H9 (cell line): Measurements from ENCODE around the gene DAAM2. TPM values are rescaled to one million over a fixed set of nuclear protein-coding genes. Genes with fewer than 3 reads are reported as not detected.

Source experiments
- DNase-seq: peaks from one replicate; pipeline ENCODE4 v3.0.0-alpha.2; 2017
- H2AFZ ChIP-seq: one replicate; pipeline ENCODE4 v1.6.1; 2013; ENCODE audit warnings: mild to moderate bottlenecking, low read length, control low read depth, moderate library complexity
- H2AK5ac ChIP-seq: 2 replicates; pipeline ENCODE4 v1.6.1; 2013; ENCODE audit warnings: low read length, control low read depth, mixed read lengths; ENCODE audit not compliant: insufficient read length
- H2BK120ac ChIP-seq: one replicate; pipeline ENCODE4 v1.6.1; 2013; ENCODE audit warnings: low read depth, mild to moderate bottlenecking, low read length, control low read depth, inconsistent platforms; ENCODE audit not compliant: poor library complexity, severe bottlenecking
- H2BK12ac ChIP-seq: 2 replicates; pipeline ENCODE4 v1.6.1; 2013; ENCODE audit warnings: low read length, control low read depth, mixed read lengths, low read depth; ENCODE audit not compliant: insufficient read length
- H2BK15ac ChIP-seq: 2 replicates; pipeline ENCODE4 v1.6.1; 2013; ENCODE audit warnings: low read depth, low read length, control low read depth
- H2BK20ac ChIP-seq: one replicate; pipeline ENCODE4 v1.6.1; 2013; ENCODE audit warnings: low read depth, mild to moderate bottlenecking, low read length, control low read depth, inconsistent platforms; ENCODE audit not compliant: poor library complexity, severe bottlenecking
- H2BK5ac ChIP-seq: 2 replicates; pipeline ENCODE4 v1.6.1; 2013; ENCODE audit warnings: low read length, control low read depth, mixed read lengths; ENCODE audit not compliant: insufficient read length
- H3K14ac ChIP-seq: 2 replicates; pipeline ENCODE4 v1.6.1; 2013; ENCODE audit warnings: low read length, control low read depth; ENCODE audit not compliant: insufficient read depth
- H3K18ac ChIP-seq: 2 replicates; pipeline ENCODE4 v1.6.1; 2013; ENCODE audit warnings: low read depth, mild to moderate bottlenecking, mixed read lengths, low read length, control low read depth; ENCODE audit not compliant: insufficient read length
- H3K23ac ChIP-seq: 2 replicates; pipeline ENCODE4 v1.6.1; 2013; ENCODE audit warnings: low read length, control low read depth, mixed read lengths, low read depth; ENCODE audit not compliant: insufficient read length
- H3K23me2 ChIP-seq: 2 replicates; pipeline ENCODE4 v1.6.1; 2013; ENCODE audit warnings: low read depth, mild to moderate bottlenecking, mixed read lengths, low read length, control low read depth; ENCODE audit not compliant: insufficient read length, poor library complexity, severe bottlenecking
- H3K27ac ChIP-seq: 2 replicates; pipeline ENCODE4 v1.5.1; 2013; ENCODE audit warnings: low read length, control low read depth, mixed read lengths, low read depth; ENCODE audit not compliant: insufficient read length
- H3K27me3 ChIP-seq: 2 replicates; pipeline ENCODE4 v1.6.1; 2013; ENCODE audit warnings: low read length, control low read depth, inconsistent platforms; ENCODE audit not compliant: insufficient read depth
- H3K4ac ChIP-seq: 2 replicates; pipeline ENCODE4 v1.6.1; 2013; ENCODE audit warnings: low read depth, mild to moderate bottlenecking, control low read depth, inconsistent platforms, low read length, moderate library complexity
- H3K4me1 ChIP-seq: 2 replicates; pipeline ENCODE4 v1.6.1; 2013; ENCODE audit warnings: low read length, control low read depth, inconsistent platforms; ENCODE audit not compliant: insufficient read depth
- H3K4me2 ChIP-seq: 2 replicates; pipeline ENCODE4 v1.6.1; 2013; ENCODE audit warnings: low read length, control low read depth, mixed read lengths; ENCODE audit not compliant: insufficient read length, insufficient read depth
- H3K56ac ChIP-seq: 2 replicates; pipeline ENCODE4 v1.6.1; 2013; ENCODE audit warnings: low read depth, mild to moderate bottlenecking, mixed read lengths, low read length, control low read depth; ENCODE audit not compliant: insufficient read length
- H3K79me1 ChIP-seq: 2 replicates; pipeline ENCODE4 v1.6.1; 2013; ENCODE audit warnings: low read depth, mild to moderate bottlenecking, moderate library complexity, low read length, control low read depth, inconsistent platforms; ENCODE audit not compliant: insufficient read depth, poor library complexity, severe bottlenecking
- H3K79me2 ChIP-seq: 2 replicates; pipeline ENCODE4 v1.6.1; 2013; ENCODE audit warnings: low read length, control low read depth, inconsistent platforms; ENCODE audit not compliant: insufficient read depth
- H3K9ac ChIP-seq: 2 replicates; pipeline ENCODE4 v1.6.1; 2013; ENCODE audit warnings: low read length, control low read depth, mixed read lengths; ENCODE audit not compliant: insufficient read length; ENCODE audit errors: extremely low read depth
- H3K9me3 ChIP-seq: one replicate; pipeline ENCODE4 v1.6.1; 2013; ENCODE audit warnings: low read depth, low read length, inconsistent platforms; ENCODE audit not compliant: control insufficient read depth
- H3T11ph ChIP-seq: one replicate; pipeline ENCODE4 v1.6.1; 2013; ENCODE audit warnings: mild to moderate bottlenecking, low read length, control low read depth, inconsistent platforms
- H4K20me1 ChIP-seq: one replicate; pipeline ENCODE4 v1.6.1; 2013; ENCODE audit not compliant: control insufficient read depth, insufficient read length, insufficient read depth
- H4K5ac ChIP-seq: 2 replicates; pipeline ENCODE4 v1.6.1; 2013; ENCODE audit warnings: low read depth, mild to moderate bottlenecking, mixed read lengths, low read length, control low read depth; ENCODE audit not compliant: insufficient read length
- H4K8ac ChIP-seq: replicated peaks from 2 replicates; pipeline ENCODE4 v1.6.1; 2013; ENCODE audit warnings: low read length, control low read depth, mixed read lengths, low read depth; ENCODE audit not compliant: insufficient read length
- H4K91ac ChIP-seq: 2 replicates; pipeline ENCODE4 v1.6.1; 2013; ENCODE audit warnings: low read depth, mild to moderate bottlenecking, moderate library complexity, mixed read lengths, low read length, control low read depth; ENCODE audit not compliant: insufficient read length
- H3K27ac Mint-ChIP-seq, 3 experiments: 2 replicates in 2 of 3; 3 replicates in 1 of 3; pipeline ENCODE4 v1.8.0; 2020 to 2021; ENCODE audit warnings: mixed read lengths in 3 of 3, mild to moderate bottlenecking in 1 of 3, moderate library complexity in 1 of 3
- H3K27me3 Mint-ChIP-seq: 2 replicates; pipeline ENCODE4 v1.8.0; 2021; ENCODE audit warnings: low read depth, mild to moderate bottlenecking, moderate library complexity, mixed read lengths
- H3K36me3 Mint-ChIP-seq, 3 experiments: 2 replicates in 2 of 3; 3 replicates in 1 of 3; pipeline ENCODE4 v1.8.0; 2020 to 2021; ENCODE audit warnings: low read depth in 3 of 3, mixed read lengths in 3 of 3; ENCODE audit not compliant: insufficient read depth in 1 of 3
- H3K4me1 Mint-ChIP-seq, 2 experiments: 2 replicates each; pipeline ENCODE4 v1.8.0; 2020; ENCODE audit warnings: mixed read lengths in 2 of 2
- H3K4me3 Mint-ChIP-seq, 2 experiments: 2 replicates in 1 of 2; 3 replicates in 1 of 2; pipeline ENCODE4 v1.8.0; 2020 to 2021; ENCODE audit warnings: mild to moderate bottlenecking in 2 of 2, mixed read lengths in 2 of 2, moderate library complexity in 1 of 2
- H3K9me3 Mint-ChIP-seq, 2 experiments: 2 replicates in 1 of 2; 3 replicates in 1 of 2; pipeline ENCODE4 v1.8.0; 2020; ENCODE audit warnings: mild to moderate bottlenecking in 2 of 2, mixed read lengths in 2 of 2, moderate library complexity in 1 of 2
- WGBS: extraction: QIAGEN DNeasy Blood & Tissue Kit; methylation state at CpG from one replicate; pipeline ENCODE4 v1.1.7; 2013; ENCODE audit warnings: missing lambda C conversion rate, low lambda C conversion rate, mixed read lengths; ENCODE audit not compliant: insufficient read length; ENCODE audit errors: extremely low coverage; 5-methylcytosine and 5-hydroxymethylcytosine counted together
- total RNA-seq: library from RNA; stranded (reverse); gene quantifications from 2 replicates; pipeline ENCODE4 v1.2.1, GENCODE V29; 2021
- TF ChIP-seq, protein P1 (sequence below): fragments of 200-600 bp; sonication (generic); conservative IDR thresholded peaks from 3 replicates; pipeline ENCODE4 v1.8.0; 2021; ENCODE audit warnings: antibody characterized with exemption, mild to moderate bottlenecking

Gene DAAM2
- total RNA-seq, 1 experiment from 2014 or later: 1.1 TPM

DNA sequence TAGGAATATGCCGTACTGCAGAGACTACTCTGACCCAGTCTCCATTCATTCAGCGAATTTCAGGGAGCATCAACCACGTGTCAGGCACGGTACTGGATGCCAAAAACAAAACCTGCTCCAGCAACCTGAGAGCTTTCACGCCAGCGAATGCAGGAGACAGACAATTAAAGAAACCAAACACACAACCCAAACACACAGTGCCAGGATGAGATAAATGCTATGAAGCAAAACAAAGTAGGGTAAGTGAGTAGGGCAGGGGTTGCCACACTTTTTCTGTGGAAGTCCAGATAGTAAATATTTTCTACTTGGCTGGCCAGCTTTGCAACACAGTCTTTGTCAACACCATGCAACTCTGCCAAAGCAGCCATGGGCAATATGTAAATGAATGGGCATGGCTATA lies 132.1 kb downstream of the DAAM2 start:
- H2BK5ac ChIP-seq: no peak overlapping the region
- H3K4me3 Mint-ChIP-seq: no peak overlapping the region
- H3K9ac ChIP-seq: no peak overlapping the region
- H4K20me1 ChIP-seq: no peaks in the 10 kb centered on the region
- no peak overlapping the region for H3K27ac ChIP-seq
- H2BK120ac ChIP-seq: no peak overlapping the region
- no peak overlapping the region for H2BK12ac ChIP-seq
- no peaks in the 10 kb centered on the region for H3K79me2 ChIP-seq
- no peaks in the 10 kb centered on the region for H3K79me1 ChIP-seq
- no peak overlapping the region for H2AFZ ChIP-seq
- no peak overlapping the region for H4K91ac ChIP-seq
- H3K56ac ChIP-seq: no peak overlapping the region
- H3K4me2 ChIP-seq: no peak overlapping the region
- H3K9me3 Mint-ChIP-seq: peaks cover 11 to 15% of the 10 kb centered on the region in 2 experiments
- H3K18ac ChIP-seq: no peak overlapping the region
- no peak overlapping the region for H3K23ac ChIP-seq
- H3K4ac ChIP-seq: no peak overlapping the region
- no peaks in the 10 kb centered on the region for H3K27me3 ChIP-seq
- no peak overlapping the region for H3K14ac ChIP-seq
- H3K23me2 ChIP-seq: no peaks in the 10 kb centered on the region
- no peak overlapping the region for H2BK15ac ChIP-seq
- no peak overlapping the region; a peak in 1 of 7 replicates for H3K27ac Mint-ChIP-seq
- no peaks in the 10 kb centered on the region for H3K4me1 ChIP-seq
- H2AK5ac ChIP-seq: no peak overlapping the region
- no peak overlapping the region for H4K5ac ChIP-seq
- peaks cover 0 to 2% of the 10 kb centered on the region in 2 experiments; a peak in 3 of 4 replicates for H3K4me1 Mint-ChIP-seq
- no peak for DNase-seq
- WGBS: no CpG with 5 or more reads among the region's 6 CpGs
- TF ChIP-seq, protein P1, sequence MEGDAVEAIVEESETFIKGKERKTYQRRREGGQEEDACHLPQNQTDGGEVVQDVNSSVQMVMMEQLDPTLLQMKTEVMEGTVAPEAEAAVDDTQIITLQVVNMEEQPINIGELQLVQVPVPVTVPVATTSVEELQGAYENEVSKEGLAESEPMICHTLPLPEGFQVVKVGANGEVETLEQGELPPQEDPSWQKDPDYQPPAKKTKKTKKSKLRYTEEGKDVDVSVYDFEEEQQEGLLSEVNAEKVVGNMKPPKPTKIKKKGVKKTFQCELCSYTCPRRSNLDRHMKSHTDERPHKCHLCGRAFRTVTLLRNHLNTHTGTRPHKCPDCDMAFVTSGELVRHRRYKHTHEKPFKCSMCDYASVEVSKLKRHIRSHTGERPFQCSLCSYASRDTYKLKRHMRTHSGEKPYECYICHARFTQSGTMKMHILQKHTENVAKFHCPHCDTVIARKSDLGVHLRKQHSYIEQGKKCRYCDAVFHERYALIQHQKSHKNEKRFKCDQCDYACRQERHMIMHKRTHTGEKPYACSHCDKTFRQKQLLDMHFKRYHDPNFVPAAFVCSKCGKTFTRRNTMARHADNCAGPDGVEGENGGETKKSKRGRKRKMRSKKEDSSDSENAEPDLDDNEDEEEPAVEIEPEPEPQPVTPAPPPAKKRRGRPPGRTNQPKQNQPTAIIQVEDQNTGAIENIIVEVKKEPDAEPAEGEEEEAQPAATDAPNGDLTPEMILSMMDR: no peak
- no peak overlapping the region for H2BK20ac ChIP-seq
- no peak overlapping the region for H4K8ac ChIP-seq
- no peaks in the 10 kb centered on the region for H3K9me3 ChIP-seq
- peaks cover 26 to 61% (median 57%) of the 10 kb centered on the region in 3 experiments for H3K36me3 Mint-ChIP-seq
- no peaks in the 10 kb centered on the region; the same call in 1 of the 2 replicates for H3K27me3 Mint-ChIP-seq
- H3T11ph ChIP-seq: no peak overlapping the region
